Upper lobe of left lung (tissue), 4 donors: ENCODE results near the gene LIPN.

Experiments
- CTCF ChIP-seq, 6 experiments: fragments of 450-650 bp in 4 of 6; fragments of 200-600 bp in 2 of 6; sonication (generic) in 2 of 6; IDR thresholded peaks; one replicate each; pipeline ENCODE4 v1.5.1; 2016 to 2019; ENCODE audit warnings: antibody characterized with exemption in 6 of 6
- POLR2A ChIP-seq, 4 donors: fragments of 450-650 bp; IDR thresholded peaks; one replicate each; pipeline ENCODE4 v1.5.1; 2016 to 2017; ENCODE audit warnings: antibody characterized with exemption in 4 of 4, mild to moderate bottlenecking in 2 of 4

GRCh38 chr10:88728107-88728763 is 31.6 kb upstream of the LIPN start:
- peak in 1 of 6 experiments; percentile 16 for TF ChIP-seq CTCF (IDR thresholded peaks at IDR 0.05)
- no peak for TF ChIP-seq POLR2A (IDR thresholded peaks at IDR 0.05)
